ENCODE measurements around the gene MSI1.
A peak's percentile ranks its signal among the peaks of the same experiment; 100 is the strongest.
"Not testable (repeated sequence)": the region's sequence is repeated elsewhere in the genome, so short reads cannot be mapped to it uniquely, and the experiment has no call there.

MSI1 gene

GRCh38 chr12:120356567-120357030 is 12.4 kb downstream of the MSI1 start:
- peak; percentile 77 for DNase-seq (ENCODE audit: low read depth)

DNA sequence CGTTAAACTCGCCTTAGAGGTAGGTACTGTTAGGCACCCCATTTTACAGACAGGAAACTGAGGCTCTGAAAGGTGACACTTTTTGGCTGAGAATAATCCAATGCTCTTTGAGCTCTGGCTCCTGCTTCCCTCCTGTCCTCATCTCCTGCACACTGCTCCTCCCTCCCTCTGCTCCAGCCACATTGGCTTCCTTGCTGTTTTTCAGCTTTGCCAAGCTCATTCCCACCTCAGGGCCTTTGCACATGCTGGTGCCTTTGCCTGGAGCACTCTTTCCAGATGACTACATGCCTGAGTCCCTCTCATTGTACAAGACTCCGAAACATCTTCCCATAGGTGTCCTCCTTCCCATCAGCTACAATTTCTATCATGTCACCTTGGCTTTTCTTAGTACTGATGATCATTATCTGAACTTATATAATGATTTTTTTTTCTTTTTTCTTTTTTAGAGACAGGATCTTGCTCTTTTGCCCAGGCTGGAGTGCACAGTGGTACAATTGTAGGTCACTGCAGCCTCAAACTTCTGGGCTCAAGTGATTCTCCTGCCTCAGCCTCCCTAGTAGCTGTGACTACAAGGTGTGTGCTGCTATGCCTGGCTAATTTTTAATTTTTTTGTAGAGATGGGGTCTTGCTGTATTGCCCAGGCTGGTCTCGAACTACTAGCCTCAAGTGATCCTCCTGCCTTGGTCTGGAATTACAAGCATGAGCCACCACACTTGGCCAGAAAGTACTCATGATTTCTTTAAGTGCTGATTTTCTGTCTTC is 15.2 kb downstream of the MSI1 start:
- DNase-seq (ENCODE audit: low read depth), result no peak

GRCh38 chr12:120353136-120353535 is 15.8 kb downstream of the MSI1 start:
- DNase-seq (ENCODE audit: low read depth), result no peak

GRCh38 chr12:120352117-120352516 is 16.8 kb downstream of the MSI1 start:
- peak; percentile 48 for DNase-seq (ENCODE audit: low read depth)

- DNase-seq (ENCODE audit: low read depth), result no peak
Measured at GRCh38 chr12:120350576-120351350, 18.2 kb downstream of the MSI1 start.

- no peak for DNase-seq (ENCODE audit: low read depth)
Measured at GRCh38 chr12:120347766-120348165, 21.2 kb downstream of the MSI1 start.

GRCh38 chr12:120346681-120347080 is 22.3 kb downstream of the MSI1 start:
- no peak for DNase-seq (ENCODE audit: low read depth)

DNA sequence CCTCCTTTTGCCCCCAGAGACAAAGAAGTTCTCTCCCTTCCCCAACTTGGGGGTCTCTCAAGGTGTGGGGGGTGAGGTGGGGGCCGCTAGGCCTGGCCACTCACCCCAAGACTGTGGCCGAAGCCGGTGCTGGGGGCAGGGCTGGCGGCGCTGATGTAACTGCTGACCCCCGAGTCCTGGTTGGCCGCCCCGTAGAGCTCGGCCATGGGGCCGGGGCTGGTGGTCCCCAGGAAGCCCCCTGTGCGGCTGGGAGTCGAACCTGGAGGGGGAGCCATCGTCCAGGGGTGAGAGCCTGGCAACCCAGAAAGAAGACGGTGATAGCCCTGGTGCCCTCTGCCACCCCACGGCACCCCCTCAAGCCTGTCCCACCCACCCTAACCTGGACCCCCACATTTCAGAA is 22.9 kb downstream of the MSI1 start:
- DNase-seq (ENCODE audit: low read depth), result no peak

- DNase-seq (ENCODE audit: low read depth), result no peak
Measured at GRCh38 chr12:120343692-120344091, 25.3 kb downstream of the MSI1 start.

- no peak for DNase-seq (ENCODE audit: low read depth)
Measured at GRCh38 chr12:120343039-120343537, 25.9 kb downstream of the MSI1 start.

GRCh38 chr12:120342175-120343038 is 26.6 kb downstream of the MSI1 start:
- no peak for DNase-seq (ENCODE audit: low read depth)

GRCh38 chr12:120339256-120339655 is 29.7 kb downstream of the MSI1 start:
- no peak for DNase-seq (ENCODE audit: low read depth)

DNA sequence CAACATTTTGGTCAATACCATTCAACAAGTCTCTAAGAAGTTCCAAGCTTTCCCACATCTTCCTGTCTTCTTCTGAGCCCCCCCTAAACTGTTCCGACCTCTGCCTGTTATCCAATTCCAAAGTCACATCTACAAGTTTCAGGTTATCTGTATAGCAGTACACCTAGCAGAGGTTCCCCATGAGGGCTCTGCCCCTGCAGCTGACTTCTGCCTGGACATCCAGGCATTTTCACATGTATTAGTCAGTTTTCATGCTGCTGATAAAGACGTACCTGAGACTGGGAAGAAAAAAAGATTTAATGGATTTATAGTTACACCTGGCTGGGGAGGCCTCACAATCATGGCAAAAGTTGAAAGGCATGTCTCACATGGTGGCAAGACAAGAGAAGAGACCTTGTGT is 31.2 kb downstream of the MSI1 start:
- no peak for DNase-seq (ENCODE audit: low read depth)

DNA sequence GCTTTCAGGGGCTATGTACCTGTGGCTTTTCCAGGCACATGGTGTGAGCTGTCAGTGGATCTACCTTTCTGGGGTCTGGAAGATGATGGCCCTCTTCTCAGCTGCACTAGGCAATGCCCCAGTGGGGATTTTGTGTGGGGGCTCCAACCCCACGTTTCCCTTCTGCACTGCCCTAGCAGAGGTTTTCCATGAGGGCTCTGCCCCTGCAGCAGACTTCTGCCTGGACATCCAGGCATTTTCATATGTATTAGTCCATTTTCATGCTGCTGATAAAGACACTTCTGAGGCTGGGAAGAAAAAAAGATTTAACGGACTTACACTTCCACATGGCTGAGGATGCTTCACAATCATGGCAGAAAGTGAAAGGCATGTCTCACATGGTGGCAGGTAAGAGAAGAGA is 32.6 kb downstream of the MSI1 start:
- not testable (repeated sequence) for DNase-seq (ENCODE audit: low read depth)

- DNase-seq (ENCODE audit: low read depth), result not testable (repeated sequence)
Measured at GRCh38 chr12:120335447-120335846, 33.5 kb downstream of the MSI1 start.

- DNase-seq (ENCODE audit: low read depth), result no peak
Measured at GRCh38 chr12:120332523-120332922, 36.4 kb downstream of the MSI1 start.

- no peak for DNase-seq (ENCODE audit: low read depth)
Measured at GRCh38 chr12:120332041-120332440, 36.9 kb downstream of the MSI1 start.

- no peak for DNase-seq (ENCODE audit: low read depth)
Measured at GRCh38 chr12:120331390-120331789, 37.6 kb downstream of the MSI1 start.

DNA sequence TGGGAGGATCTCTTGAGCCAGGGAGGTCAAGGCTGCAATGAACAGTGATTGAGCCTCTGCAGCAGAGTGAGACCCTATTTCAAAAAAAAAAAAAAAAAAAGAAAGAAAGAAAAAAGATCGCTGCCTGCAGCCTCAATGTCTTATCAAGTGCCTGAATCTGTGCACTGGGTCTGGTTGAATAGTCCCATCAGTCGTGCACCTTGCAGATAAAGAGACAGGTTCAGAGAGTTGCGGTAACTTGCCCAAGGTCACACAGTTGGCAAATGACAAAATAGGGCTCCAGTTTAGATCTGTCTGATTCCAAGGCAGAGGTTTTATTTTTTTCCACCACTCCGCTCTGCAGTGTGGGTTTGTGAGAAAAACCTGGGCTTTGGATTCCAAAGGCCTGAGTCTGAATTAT is 40.7 kb downstream of the MSI1 start:
- no peak for DNase-seq (ENCODE audit: low read depth)

GRCh38 chr12:120327593-120327992 is 41.4 kb downstream of the MSI1 start, which contains the start of gene PLA2G1B:
PLA2G1B (minus strand) TSS chr12:120327779; CDS start chr12:120327753, 26 bp downstream.
- DNase-seq (ENCODE audit: low read depth), result no peak

DNA sequence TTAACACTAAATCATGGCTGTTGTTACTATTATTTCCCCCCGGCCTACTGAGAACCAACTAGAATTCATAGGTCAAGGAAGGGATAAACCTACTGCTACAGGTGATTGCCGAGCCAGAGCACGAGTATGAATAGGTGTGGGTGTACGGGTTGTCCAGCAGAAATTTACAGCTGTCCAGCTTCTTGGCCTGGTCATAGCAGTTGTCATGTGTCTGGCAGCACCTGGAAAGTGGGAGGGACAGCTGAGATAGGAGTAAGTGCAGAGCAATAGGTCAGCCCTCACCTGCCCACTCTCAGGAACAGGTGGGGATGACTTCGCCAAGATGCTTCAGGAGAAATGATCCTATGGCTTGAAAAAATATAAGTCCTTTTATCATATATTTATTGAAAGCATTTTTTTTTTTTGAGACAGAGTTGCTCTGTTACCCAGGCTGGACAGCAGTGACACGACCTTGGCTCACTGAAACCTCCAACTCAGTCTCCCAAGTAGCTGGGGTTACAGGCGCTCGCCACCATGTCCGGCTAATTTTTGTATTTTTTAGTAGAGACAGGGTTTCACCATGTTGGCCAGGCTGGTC is 44.0 kb downstream of the MSI1 start:
- no peak for DNase-seq (ENCODE audit: low read depth)

- DNase-seq (ENCODE audit: low read depth), result no peak
Measured at GRCh38 chr12:120323772-120324171, 45.2 kb downstream of the MSI1 start.
